Measurements from ENCODE around the gene KRTAP2-1.
"Not testable (repeated sequence)": the region's sequence is repeated elsewhere in the genome, so short reads cannot be mapped to it uniquely, and the experiment has no call there.

DNA sequence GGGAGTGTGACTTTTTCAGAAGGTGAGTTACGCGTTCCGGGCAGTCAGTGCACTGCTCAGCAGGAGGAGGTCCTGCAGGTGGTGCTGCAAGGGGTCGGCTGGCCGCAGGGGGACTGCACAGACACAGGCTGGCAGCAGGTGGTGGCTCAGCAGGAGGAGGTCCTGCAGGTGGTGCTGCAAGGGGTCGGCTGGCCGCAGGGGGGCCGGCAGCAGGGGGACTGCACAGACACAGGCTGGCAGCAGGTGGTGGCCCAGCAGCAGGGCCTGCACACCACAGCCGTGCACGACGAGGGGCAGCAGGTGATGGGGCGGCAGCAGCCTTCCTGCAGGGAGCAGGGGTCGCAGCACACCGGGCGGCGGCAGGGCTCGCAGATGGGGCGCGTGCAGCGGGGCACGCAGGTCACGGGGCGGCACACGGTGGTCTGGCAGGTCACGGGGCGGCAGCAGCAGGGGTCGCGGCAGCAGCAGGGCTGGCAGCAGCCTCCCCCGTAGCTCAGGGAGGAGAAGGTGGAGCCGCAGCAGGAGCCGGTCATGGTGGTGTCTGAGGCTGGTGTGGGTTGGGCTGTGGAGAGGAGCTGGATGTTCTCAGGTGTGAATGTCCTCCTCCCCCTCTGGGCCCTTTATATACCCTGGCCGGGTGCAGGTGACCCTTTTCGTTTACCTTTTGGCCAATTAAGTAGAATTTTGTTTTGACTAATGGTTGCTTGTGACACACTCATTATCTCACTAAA, at the start of gene KRTAP2-1:
- TF ChIP-seq EZH2 (IDR thresholded peaks at IDR 0.05); POLR2AphosphoS5 (IDR thresholded peaks at IDR 0.05; ENCODE audit: borderline replicate concordance, low read depth, low read length); FOXP2 (optimal IDR thresholded peaks at IDR 0.05; ENCODE audit: control extremely low read depth, extremely low read length, insufficient read depth): not testable (repeated sequence)
